Stomach (tissue), 4 donors: ENCODE measurements around the gene PTPRK.

Source experiments
- CTCF ChIP-seq, 7 experiments: fragments of 450-650 bp in 4 of 7; fragments of 200-600 bp in 3 of 7; sonication (generic) in 3 of 7; IDR thresholded peaks; one replicate each; pipeline ENCODE4 v1.5.1; 2016 to 2019; ENCODE audit warnings: antibody characterized with exemption in 7 of 7, control low read depth in 2 of 7, mild to moderate bottlenecking in 1 of 7
- EP300 ChIP-seq: sonication (generic); formaldehyde crosslinking; IDR thresholded peaks from one replicate; pipeline ENCODE4 v1.6.1; 2017; ENCODE audit warnings: antibody characterized with exemption
- POLR2A ChIP-seq, 4 donors: fragments of 450-650 bp; IDR thresholded peaks; one replicate each; pipeline ENCODE4 v1.6.1; 2016; ENCODE audit warnings: antibody characterized with exemption in 4 of 4, control low read depth in 2 of 4, mild to moderate bottlenecking in 1 of 4, moderate library complexity in 1 of 4
- POLR2AphosphoS5 ChIP-seq, 3 donors: sonication (generic); formaldehyde crosslinking; IDR thresholded peaks; one replicate each; pipeline ENCODE4 v1.6.1; 2016; ENCODE audit warnings: antibody characterized with exemption in 3 of 3

- TF ChIP-seq CTCF (IDR thresholded peaks at IDR 0.05) (no peak), POLR2A (IDR thresholded peaks at IDR 0.05) (no peak), POLR2AphosphoS5 (IDR thresholded peaks at IDR 0.05) (no peak), EP300 (no peak)
These were observed 406.2 kb downstream of the PTPRK start for GRCh38 chr6:128114164-128114563.
